MM.1S (cell line): Measurements from ENCODE around the gene ENKD1.

Source experiments
- EZH2 ChIP-seq: fragments of 300-600 bp; sonication (generic); optimal IDR thresholded peaks from 2 replicates; pipeline ENCODE3; 2017; ENCODE audit warnings: low read depth, mild to moderate bottlenecking, antibody characterized with exemption, low read length, mixed read lengths
- TF ChIP-seq, protein P1 (sequence below): fragments of 300-600 bp; sonication (generic); IDR thresholded peaks from 2 replicates; pipeline ENCODE4 v1.5.1; 2016; ENCODE audit warnings: antibody characterized with exemption, low read length, mixed read lengths

DNA sequence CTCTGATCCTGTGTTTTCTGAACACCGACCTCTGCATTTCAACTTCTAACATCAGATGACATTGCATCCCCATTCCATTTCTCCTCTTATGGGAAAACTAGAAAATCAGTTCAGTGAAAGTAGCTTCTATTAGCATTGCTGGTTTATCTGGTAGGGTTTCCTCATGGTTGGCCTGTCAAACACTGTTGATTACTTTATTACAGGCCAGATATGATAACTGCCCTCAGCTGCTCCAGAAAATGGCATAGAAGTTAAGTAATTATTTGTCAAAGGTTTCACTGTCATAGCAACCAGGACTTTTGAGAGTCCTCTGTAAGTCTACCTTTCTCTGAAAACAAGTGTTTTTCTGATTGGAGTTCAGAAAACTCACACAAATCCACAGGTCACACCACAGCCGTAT, 49.5 kb upstream of the ENKD1 start:
- TF ChIP-seq, protein P1, sequence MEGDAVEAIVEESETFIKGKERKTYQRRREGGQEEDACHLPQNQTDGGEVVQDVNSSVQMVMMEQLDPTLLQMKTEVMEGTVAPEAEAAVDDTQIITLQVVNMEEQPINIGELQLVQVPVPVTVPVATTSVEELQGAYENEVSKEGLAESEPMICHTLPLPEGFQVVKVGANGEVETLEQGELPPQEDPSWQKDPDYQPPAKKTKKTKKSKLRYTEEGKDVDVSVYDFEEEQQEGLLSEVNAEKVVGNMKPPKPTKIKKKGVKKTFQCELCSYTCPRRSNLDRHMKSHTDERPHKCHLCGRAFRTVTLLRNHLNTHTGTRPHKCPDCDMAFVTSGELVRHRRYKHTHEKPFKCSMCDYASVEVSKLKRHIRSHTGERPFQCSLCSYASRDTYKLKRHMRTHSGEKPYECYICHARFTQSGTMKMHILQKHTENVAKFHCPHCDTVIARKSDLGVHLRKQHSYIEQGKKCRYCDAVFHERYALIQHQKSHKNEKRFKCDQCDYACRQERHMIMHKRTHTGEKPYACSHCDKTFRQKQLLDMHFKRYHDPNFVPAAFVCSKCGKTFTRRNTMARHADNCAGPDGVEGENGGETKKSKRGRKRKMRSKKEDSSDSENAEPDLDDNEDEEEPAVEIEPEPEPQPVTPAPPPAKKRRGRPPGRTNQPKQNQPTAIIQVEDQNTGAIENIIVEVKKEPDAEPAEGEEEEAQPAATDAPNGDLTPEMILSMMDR: no peak
- TF ChIP-seq EZH2: no peak
